HG02642 (cell line): Measurements from ENCODE around the gene SULF2.
"Not testable (repeated sequence)": the region's sequence is repeated elsewhere in the genome, so short reads cannot be mapped to it uniquely, and the experiment has no call there.

Experiments used
- ATAC-seq: cut with Tn5 transposase; IDR thresholded peaks from one replicate; pipeline ENCODE4 v1.9.1; 2021; ENCODE audit warnings: mild to moderate bottlenecking; ENCODE audit not compliant: unreplicated experiment, poor library complexity

Gene SULF2

GRCh38 chr20:47805951-47806350 lies 20.7 kb upstream of the SULF2 start:
- no peak for ATAC-seq

DNA sequence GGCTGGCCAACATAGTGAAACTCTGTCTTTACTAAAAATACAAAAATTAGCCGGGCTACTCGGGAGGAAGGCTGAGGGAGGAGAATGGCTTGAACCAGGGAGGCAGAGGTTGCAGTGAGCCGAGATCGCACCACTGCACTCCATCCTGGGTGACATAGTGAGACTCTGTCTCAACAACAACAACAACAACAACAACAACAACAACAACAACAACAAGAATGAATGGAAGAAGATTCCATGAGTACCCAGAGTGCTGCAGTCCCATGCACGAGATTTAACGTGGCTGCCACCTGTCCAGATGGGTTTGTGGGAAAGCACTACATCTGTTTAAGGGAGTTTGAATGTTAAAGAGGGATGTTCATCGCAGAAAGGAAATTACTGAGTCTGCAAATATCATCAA lies 19.7 kb upstream of the SULF2 start:
- ATAC-seq, result not testable (repeated sequence)

- ATAC-seq, result not testable (repeated sequence)
Measured at GRCh38 chr20:47804224-47804825, 19.0 kb upstream of the SULF2 start.

GRCh38 chr20:47802975-47803374 lies 17.7 kb upstream of the SULF2 start:
- ATAC-seq, result no peak

GRCh38 chr20:47802226-47802920 lies 17.1 kb upstream of the SULF2 start:
- ATAC-seq, result no peak

- no peak for ATAC-seq
Measured at GRCh38 chr20:47801759-47802158, 16.5 kb upstream of the SULF2 start.

DNA sequence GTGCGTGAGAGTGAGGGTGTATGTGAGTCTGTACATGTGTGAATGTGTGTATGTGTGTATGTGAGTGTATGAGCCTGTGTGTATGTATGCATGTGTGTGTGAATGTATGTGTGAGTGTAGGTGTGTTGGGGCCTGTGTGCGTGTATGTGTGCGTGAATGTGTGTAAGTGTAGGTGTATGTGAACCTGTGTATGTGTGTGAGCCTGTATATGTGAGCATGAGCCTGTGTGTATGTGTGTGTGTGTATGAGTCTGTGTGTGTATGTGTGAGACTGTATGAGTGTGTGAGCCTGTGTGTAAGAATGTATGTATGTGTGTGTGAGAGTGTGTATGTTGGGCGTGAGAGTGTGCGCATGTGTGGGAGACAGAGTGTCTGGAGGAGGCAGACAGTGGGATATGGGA lies 15.8 kb upstream of the SULF2 start:
- no peak for ATAC-seq

- ATAC-seq, result no peak
Measured at GRCh38 chr20:47800623-47801022, 15.3 kb upstream of the SULF2 start.

- no peak for ATAC-seq
Measured at GRCh38 chr20:47799116-47799715, 13.9 kb upstream of the SULF2 start.

- ATAC-seq, result no peak
Measured at GRCh38 chr20:47796971-47797370, 11.7 kb upstream of the SULF2 start.

DNA sequence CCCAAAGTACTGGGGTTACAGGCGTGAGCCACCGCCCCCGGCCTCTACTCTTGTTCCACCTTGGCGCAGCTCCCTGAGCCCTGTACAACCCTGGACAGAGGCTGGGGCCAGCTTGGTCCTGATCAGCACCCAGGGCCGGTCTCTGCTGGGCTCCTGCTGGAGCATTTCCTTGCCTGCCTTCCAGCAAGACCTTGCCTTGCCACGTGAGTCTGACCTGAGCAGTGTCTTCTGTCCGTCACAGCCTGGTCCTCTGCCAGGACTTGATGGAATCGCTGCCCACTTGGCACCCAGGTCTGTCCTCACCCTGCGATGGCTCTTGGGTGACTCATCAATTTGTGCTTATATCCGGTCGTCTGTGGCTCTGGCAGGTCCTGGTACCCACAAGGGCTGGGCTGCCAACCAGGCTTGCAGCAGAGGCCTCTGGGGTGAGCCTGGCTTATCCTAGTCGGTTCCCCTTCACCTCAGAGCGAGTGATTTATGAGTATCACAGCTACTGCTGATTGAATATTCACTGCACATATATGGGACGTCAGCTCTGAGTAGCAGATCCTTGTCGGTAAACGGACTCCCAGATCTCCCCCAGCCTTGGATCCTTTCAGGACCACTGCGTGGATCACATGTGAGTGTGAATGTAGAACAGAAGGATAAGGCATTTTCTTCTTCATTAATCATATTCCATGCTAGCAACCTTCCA lies 10.1 kb upstream of the SULF2 start:
- no peak for ATAC-seq

GRCh38 chr20:47794264-47794663 lies 9.0 kb upstream of the SULF2 start:
- ATAC-seq, result not testable (repeated sequence)

- no peak for ATAC-seq
Measured at GRCh38 chr20:47792021-47792618, 6.8 kb upstream of the SULF2 start.

DNA sequence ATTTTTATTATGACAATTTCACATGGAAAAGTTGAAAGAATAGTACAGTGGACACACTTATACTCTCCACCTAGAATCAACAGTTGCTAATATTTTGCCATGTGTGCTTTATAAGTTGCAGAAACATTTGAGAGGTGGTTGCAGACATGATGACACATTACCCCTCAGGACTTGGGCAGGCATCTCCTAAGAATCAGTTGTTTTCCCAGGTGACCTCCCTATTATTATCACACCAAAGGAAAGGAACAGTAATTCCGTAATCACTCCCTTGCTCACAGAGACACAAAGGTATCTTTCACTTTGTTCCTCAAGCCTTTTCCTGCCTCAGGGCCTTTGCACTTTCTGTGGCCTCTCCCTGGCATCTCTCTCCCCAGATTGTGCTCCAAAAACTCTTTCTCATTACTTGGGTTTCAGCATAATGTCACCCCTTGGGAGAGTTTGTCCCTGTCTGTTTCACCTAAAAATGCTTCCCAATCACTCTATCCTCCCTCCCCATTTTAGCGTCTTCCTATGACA lies 5.9 kb upstream of the SULF2 start:
- no peak for ATAC-seq

GRCh38 chr20:47790580-47790965 lies 5.3 kb upstream of the SULF2 start:
- ATAC-seq, result no peak

GRCh38 chr20:47789764-47790579 lies 4.7 kb upstream of the SULF2 start:
- no peak for ATAC-seq

GRCh38 chr20:47789081-47789763 lies 3.9 kb upstream of the SULF2 start:
- no peak for ATAC-seq

GRCh38 chr20:47788741-47789080 lies 3.4 kb upstream of the SULF2 start:
- no peak for ATAC-seq

DNA sequence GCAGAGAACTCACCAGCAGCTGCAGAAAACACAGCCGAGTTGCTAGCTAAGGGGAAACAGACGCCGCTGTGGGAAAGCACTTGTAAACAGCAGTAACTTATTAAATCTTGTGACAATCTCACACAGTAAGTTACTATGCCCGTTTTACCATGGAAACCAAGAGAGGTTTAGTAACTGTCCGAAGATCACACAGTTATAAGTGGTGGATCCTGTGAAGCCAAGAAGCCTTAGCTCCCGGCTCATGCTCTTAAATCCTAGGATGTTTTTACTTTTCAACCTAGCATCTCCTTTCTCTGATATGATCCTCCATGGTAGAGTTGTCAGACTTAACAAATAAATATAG lies 1.5 kb upstream of the SULF2 start:
- ATAC-seq, result no peak
